ENCODE data around the gene BAZ1B. TPM values are rescaled to one million over a fixed set of nuclear protein-coding genes. Genes with fewer than 3 reads are reported as not detected.
A peak's percentile ranks its signal among the peaks of the same experiment; 100 is the strongest.

Gene BAZ1B
- total and polyA plus RNA-seq, 9 of the 15 experiments (the other 6 are each of a cell fraction or from before 2014, with no cell fraction given), result 15.0 to 134 (median 79.5) TPM

DNA sequence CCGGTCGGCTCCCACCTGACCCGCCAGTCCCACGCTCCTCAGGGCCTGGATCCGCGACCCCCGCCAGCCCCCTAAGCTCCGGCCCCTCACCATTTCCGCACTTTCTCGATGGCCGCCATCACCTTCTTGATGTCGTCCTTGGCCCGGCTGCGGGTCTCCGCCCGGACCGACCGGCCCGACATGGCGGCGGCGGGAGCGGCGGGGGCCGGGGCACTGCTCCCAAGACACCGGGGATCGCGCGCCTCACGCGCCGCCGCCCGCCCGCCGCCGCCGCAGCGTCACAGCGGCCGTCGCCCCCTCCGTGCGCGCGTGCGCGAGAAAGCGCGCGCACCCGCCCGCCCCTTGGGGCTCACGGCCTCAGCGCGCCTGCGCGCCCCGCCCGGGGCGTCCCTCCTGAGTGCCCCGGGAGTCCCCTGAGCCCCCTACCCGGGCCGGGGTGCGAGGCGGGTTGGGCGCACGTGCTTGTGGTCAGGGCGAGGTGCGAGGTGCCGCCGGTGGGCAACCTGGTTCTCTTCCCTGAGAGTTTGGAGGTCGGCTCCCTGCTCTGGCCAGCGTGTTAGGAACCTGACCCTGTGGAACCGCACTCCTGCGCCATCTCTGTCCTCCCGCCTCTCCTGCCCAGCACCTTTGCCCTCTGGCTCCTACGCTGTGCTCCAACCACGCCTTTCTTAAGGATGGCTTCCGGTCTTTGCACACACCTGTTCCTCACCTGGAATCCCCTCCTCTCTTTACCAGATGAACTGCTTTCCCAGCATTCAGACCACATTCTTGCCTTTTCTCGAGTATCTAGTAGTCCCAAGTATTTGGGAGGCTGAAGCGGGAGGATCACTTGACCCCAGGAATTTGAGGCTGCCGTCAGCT, 35.5 kb upstream of the BAZ1B start, which contains the start of gene BCL7B (continued):
- TF ChIP-seq SUPT5H (IDR thresholded peaks at IDR 0.05), result peak; percentile 84
- TF ChIP-seq ETS2 (tag; IDR thresholded peaks at IDR 0.05; ENCODE audit: borderline replicate concordance, poor library complexity, severe bottlenecking), result no peak
- TF ChIP-seq MECOM (CRISPR knock-in tag; IDR thresholded peaks at IDR 0.05), result no peak
- TF ChIP-seq RCOR1 (IDR thresholded peaks at IDR 0.05; ENCODE audit: borderline replicate concordance in 1 of 2, low read depth in 2 of 2, low read length in 2 of 2), result peak in 1 of 2 experiments; percentile 48; a peak in 2 of 4 replicates
- peak; percentile 51 for TF ChIP-seq TEAD4 (IDR thresholded peaks at IDR 0.05; ENCODE audit: low read length)
- 0 out of 2 replicates have a peak, but pooled peaks have one; percentile 31 for TF ChIP-seq TEAD4 (CRISPR knock-in tag; IDR thresholded peaks at IDR 0.05; ENCODE audit: borderline replicate concordance)
- TF ChIP-seq RBM34 (IDR thresholded peaks at IDR 0.05; ENCODE audit: borderline replicate concordance, insufficient read depth, low read length), result no peak
- peak; percentile 67 for TF ChIP-seq CCNT2 (IDR thresholded peaks at IDR 0.05; ENCODE audit: borderline replicate concordance, extremely low read depth, insufficient read length, low read depth, low read length)
- TF ChIP-seq, protein P1, sequence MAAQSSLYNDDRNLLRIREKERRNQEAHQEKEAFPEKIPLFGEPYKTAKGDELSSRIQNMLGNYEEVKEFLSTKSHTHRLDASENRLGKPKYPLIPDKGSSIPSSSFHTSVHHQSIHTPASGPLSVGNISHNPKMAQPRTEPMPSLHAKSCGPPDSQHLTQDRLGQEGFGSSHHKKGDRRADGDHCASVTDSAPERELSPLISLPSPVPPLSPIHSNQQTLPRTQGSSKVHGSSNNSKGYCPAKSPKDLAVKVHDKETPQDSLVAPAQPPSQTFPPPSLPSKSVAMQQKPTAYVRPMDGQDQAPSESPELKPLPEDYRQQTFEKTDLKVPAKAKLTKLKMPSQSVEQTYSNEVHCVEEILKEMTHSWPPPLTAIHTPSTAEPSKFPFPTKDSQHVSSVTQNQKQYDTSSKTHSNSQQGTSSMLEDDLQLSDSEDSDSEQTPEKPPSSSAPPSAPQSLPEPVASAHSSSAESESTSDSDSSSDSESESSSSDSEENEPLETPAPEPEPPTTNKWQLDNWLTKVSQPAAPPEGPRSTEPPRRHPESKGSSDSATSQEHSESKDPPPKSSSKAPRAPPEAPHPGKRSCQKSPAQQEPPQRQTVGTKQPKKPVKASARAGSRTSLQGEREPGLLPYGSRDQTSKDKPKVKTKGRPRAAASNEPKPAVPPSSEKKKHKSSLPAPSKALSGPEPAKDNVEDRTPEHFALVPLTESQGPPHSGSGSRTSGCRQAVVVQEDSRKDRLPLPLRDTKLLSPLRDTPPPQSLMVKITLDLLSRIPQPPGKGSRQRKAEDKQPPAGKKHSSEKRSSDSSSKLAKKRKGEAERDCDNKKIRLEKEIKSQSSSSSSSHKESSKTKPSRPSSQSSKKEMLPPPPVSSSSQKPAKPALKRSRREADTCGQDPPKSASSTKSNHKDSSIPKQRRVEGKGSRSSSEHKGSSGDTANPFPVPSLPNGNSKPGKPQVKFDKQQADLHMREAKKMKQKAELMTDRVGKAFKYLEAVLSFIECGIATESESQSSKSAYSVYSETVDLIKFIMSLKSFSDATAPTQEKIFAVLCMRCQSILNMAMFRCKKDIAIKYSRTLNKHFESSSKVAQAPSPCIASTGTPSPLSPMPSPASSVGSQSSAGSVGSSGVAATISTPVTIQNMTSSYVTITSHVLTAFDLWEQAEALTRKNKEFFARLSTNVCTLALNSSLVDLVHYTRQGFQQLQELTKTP (IDR thresholded peaks at IDR 0.05; ENCODE audit: low read depth in 1 of 2, partially characterized antibody in 2 of 2), result peak in 1 of 2 experiments; percentile 26
- TF ChIP-seq, protein P2, sequence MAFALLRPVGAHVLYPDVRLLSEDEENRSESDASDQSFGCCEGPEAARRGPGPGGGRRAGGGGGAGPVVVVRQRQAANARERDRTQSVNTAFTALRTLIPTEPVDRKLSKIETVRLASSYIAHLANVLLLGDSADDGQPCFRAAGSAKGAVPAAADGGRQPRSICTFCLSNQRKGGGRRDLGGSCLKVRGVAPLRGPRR (CRISPR knock-in tag; IDR thresholded peaks at IDR 0.05), result peak; percentile 5; the same call in 1 of the 2 replicates
- TF ChIP-seq, protein P3, sequence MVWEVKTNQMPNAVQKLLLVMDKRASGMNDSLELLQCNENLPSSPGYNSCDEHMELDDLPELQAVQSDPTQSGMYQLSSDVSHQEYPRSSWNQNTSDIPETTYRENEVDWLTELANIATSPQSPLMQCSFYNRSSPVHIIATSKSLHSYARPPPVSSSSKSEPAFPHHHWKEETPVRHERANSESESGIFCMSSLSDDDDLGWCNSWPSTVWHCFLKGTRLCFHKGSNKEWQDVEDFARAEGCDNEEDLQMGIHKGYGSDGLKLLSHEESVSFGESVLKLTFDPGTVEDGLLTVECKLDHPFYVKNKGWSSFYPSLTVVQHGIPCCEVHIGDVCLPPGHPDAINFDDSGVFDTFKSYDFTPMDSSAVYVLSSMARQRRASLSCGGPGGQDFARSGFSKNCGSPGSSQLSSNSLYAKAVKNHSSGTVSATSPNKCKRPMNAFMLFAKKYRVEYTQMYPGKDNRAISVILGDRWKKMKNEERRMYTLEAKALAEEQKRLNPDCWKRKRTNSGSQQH (CRISPR knock-in tag; IDR thresholded peaks at IDR 0.05), result peak; percentile 76; the same call in 1 of the 2 replicates
- TF ChIP-seq GATA2 (CRISPR knock-in tag; IDR thresholded peaks at IDR 0.05), result no peak
- peak in 1 of 2 experiments; percentile 45; a peak in 2 of 4 replicates for TF ChIP-seq TRIM24 (IDR thresholded peaks at IDR 0.05)
